Sigmoid colon (tissue), 4 donors: ENCODE data around the gene TACSTD2.

ENCODE experiments used
- CTCF ChIP-seq, 4 experiments: fragments of 450-650 bp in 3 of 4; fragments of 200-600 bp in 1 of 4; IDR thresholded peaks; one replicate each; pipeline ENCODE4 v1.5.1; 2016 to 2019; ENCODE audit warnings: antibody characterized with exemption in 4 of 4, mild to moderate bottlenecking in 3 of 4, moderate library complexity in 2 of 4
- EP300 ChIP-seq, 4 donors: sonication (generic); formaldehyde crosslinking; IDR thresholded peaks; one replicate each; pipeline ENCODE4 v1.6.1; 2017; ENCODE audit warnings: antibody characterized with exemption in 4 of 4
- POLR2A ChIP-seq, 2 donors: fragments of 450-650 bp; IDR thresholded peaks; one replicate each; pipeline ENCODE4 v1.6.1; 2016; ENCODE audit warnings: antibody characterized with exemption in 2 of 2, mild to moderate bottlenecking in 2 of 2, moderate library complexity in 2 of 2
- POLR2AphosphoS5 ChIP-seq, 4 donors: sonication (generic); formaldehyde crosslinking; IDR thresholded peaks; one replicate each; pipeline ENCODE4 v1.6.1; 2017; ENCODE audit warnings: antibody characterized with exemption in 4 of 4

- TF ChIP-seq POLR2A (IDR thresholded peaks at IDR 0.05) (no peak), POLR2AphosphoS5 (IDR thresholded peaks at IDR 0.05) (no peak), EP300 (IDR thresholded peaks at IDR 0.05) (no peak), CTCF (IDR thresholded peaks at IDR 0.05) (no peak)
Observed at GRCh38 chr1:58580186-58580585, 3.1 kb upstream of the TACSTD2 start.
